GOT3 (cell line): ENCODE results near the gene KIF3A.
"Not testable (repeated sequence)": the region's sequence is repeated elsewhere in the genome, so short reads cannot be mapped to it uniquely, and the experiment has no call there.

ENCODE experiments used
- DNase-seq: peaks from one replicate; lab custom pipeline; 2025; ENCODE audit warnings: mixed read lengths; lab: John Stamatoyannopoulos, UW

KIF3A gene

GRCh38 chr5:132718544-132719312 is 18.6 kb downstream of the KIF3A start:
- no peak for DNase-seq

DNA sequence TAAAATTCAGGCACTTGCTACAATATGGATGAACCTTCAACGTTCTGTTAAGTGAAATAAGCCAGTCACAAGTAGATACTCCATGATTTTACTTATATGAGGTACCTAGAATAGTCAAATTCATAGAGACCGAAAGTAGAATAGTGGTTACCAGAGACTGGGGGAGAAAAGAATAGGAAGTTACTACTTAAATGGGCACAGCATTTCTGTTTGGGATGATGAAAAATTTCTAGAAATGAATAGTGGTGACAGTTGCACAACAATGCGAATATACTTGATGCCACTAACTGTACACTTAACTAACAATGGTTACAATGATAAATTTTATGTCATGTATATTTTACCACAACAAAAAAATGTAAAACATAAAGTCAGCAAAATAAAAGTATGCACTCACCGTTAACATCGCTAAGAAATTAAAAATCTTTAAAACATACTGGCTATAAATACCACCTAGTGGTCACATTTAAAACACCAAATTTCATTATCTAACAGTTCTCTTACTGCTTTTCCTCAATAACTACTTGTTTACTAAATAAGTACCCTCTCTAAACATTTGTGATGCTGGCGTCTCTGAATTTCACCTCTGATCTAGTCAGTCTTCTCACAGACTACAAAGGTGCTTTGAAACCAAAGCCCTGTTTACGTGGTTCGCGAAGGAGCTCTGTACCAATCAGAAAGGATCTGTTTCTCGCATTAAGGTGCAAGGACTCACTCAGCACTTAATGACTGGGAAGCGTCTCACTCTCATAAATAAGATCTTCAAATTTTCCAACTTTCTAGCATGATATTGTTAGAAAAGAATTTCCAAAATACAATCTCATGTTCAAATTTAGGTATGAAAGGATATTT is 22.7 kb downstream of the KIF3A start:
- no peak for DNase-seq

GRCh38 chr5:132708645-132709044 is 28.7 kb downstream of the KIF3A start:
- no peak for DNase-seq

GRCh38 chr5:132704875-132705274 is 32.5 kb downstream of the KIF3A start:
- DNase-seq = no peak

DNA sequence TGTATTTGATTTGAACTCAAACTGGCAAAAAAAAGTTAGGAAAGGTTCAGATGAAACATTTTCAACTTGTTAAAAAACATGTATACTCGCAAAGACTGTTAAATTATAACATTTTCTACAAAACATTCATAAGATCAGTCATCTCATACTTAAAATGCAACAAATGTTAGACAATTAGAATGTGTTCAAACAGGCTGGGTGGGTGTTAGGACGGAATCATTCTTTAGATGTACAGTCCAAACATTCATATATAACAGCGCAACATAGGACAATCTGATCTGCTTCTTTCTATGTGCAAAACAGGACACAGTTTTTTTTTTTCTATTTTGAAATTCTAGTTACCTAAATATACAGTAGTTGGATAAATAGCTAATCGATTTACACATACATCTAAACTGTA is 41.4 kb downstream of the KIF3A start:
- no peak for DNase-seq

DNA sequence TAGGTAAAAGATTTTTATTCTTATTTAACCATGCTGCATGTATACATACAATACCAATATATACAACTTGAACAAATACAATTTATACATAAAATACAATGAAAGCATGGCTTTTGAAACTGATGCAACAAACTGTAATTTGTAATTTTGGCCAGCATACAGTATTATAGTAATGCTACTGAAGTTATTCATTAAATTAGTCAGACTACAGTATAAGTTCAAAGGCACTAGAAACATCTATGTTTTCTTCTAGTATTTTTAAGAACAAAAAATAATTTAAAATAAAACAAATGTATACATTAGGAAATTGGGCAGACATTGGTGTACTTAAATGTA is 44.7 kb downstream of the KIF3A start:
- no peak for DNase-seq

DNA sequence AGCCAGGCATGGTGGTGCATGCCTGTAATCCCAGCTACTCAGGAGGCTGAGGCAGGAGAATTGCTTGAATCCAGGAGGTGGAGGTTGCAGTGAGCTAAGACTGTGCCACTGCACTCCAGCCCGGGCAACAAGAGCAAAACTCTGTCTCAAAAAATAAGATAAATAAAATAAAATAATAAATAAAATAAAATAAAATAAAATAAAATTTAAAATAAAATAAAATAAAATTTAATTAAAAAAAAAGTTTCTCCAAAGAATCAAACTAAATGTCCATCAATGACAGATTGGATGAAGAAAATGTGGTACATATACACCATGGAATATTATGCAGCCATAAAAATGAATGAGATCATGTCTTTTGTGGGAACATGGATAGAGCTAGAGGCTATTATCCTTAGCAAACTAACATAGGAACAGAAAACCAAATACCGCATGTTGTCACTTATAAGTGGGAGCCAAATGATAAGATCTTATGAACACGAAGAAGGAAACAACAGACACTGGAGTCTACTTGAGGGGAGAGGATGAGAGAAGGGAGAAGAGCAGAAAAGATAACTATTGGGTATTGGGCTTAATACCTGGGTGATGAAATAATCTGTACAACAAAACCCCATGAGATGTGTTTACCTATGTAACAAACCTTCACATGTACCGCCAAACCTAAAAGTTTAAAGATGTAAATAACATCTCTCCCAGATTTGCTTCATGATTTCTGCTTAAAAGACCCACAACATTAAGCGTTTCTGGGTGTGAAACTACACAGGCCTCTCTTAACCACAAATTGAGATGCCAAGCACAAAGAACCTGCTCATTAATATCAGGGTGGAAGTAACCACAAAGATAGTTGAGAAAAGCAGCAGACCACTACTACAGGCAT is 45.4 kb downstream of the KIF3A start:
- not testable (repeated sequence) for DNase-seq

- DNase-seq = no peak
Measured at GRCh38 chr5:132690156-132690555, 47.2 kb downstream of the KIF3A start.

- no peak for DNase-seq
Measured at GRCh38 chr5:132689513-132689912, 47.8 kb downstream of the KIF3A start.

DNA sequence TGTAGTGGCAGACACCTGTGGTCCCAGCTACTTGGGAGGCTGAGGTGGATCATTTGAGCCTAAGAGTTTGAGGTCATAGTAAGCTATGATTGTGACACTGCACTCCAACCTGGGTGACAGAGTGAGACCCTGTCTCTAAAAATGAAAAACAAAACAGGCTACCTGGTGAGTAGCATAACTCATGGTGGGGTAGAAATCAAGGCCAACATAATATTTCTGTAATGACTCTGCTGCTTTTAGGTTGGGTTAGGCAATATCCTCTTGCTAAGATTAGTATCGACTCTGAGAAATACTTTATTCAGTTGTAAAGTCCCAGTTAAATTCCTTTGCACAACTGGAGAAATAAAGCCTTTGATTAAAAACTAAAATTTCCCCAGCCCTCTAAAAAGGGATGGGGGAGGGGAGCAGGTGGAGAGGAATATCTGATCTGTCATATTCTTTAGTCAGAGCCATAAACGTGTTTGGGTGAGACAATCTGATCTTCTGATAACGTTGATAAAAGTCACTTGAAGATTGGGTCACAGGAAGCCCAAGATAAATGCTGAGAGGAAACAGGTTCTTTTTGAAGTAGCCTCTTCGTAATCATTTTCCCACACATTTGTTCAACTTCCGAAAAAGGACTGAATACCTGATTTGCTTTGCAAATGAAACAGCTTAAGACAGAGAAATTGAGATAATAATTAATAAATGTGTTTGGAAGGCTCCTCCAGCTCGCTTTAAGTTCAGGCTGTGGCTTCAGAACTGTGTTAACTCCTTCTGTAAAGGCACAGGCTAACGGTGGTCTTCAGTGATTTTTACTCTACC is 48.6 kb downstream of the KIF3A start:
- DNase-seq = no peak

DNA sequence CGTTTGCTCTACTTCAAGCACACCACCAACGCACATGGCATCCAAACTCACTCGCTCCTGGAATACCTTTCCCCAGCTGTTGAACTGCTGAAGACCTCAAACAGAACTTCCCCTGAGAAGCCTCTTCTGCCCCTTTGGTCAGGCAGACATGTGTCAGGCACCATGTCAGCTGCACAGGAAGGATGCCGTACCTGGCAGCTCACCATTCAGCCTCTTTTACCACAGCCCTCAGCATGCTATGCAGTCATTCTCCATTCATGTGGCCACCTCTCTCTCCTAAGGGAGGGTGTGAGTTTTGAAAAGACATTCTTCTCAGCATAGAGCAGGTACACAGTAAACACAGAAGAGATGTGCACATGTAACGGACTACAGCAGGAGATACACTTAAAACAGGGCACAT is 49.4 kb downstream of the KIF3A start:
- DNase-seq = no peak

- no peak for DNase-seq
Measured at GRCh38 chr5:132686193-132686592, 51.2 kb downstream of the KIF3A start.

DNA sequence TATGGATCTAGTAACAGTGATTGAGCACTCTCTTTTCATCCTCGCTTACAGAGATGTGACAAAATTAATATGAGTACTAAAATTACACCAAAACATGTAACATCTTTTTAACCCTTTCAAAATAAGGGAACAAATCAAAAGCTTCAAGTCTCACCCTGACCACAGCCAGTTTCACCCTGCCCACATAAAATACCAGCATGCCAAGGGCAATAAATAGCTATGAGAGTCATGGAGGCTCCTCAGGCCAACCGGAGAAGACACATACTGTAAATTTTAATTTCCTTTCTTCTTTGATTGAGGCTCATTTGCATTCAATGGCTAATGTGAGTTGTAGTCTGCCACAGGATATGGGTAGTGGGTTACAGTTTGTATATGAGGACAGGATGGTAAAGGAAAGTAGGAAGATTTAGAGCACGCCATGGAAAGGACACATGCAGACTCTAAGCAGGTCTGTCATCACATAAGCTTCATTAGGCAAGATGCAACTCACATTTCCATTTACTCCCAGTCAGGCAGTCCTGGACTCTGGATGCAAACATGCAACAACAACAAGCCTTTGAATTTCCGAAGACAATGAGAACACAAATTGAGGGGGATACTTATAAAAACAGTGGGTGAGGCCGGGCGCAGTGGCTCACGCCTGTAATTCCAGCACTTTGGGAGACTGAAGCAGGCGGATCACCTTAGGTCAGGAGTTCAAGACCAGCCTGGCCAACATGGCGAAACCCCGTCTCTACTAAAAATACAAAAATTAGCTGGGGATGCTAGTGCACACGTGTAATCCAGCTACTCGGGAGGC is 52.2 kb downstream of the KIF3A start:
- no peak for DNase-seq

GRCh38 chr5:132684491-132684890 is 52.9 kb downstream of the KIF3A start:
- DNase-seq = no peak

DNA sequence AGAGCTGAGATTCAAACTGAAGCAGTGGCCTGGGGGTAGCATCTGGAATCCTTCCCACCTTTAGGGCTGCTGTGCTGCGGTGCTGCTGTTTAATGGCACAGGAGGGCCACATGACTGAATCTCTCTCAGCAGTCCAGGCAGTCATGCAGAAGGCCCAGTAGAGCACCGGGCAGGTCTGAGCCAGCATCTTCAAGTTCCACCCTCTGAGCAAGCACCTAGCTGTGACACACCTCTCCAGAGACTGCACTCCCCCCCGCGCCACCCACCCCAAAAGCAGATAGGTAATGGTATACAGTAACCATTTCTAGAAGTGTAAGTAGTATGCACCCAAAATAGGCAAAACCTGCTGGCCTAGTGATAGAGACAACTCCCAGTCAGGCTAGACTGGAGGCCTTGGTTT is 55.4 kb downstream of the KIF3A start:
- DNase-seq = no peak

- DNase-seq = no peak
Measured at GRCh38 chr5:132681476-132681831, 55.9 kb downstream of the KIF3A start.

GRCh38 chr5:132680780-132681475 is 56.4 kb downstream of the KIF3A start:
- no peak for DNase-seq

GRCh38 chr5:132679717-132680380 is 57.5 kb downstream of the KIF3A start:
- no peak for DNase-seq

DNA sequence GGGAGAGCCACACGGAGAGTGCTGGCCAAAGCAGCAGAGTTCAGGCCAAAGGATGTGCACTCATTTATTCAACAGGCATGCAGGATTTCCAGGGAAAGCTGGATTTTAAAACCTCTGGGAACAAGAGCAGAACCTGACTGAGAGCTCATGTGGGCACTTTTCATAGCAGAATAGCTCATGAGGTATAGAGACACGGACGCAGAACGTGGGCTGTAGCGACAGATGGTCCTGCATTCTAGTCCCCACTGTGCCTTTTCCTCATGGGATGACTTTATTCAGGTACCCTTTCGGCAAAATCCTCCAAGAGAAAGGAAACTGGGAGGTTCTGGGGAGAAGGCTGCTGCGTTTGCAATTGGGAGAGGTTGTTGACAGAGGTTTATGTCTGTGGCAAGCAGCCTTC is 58.2 kb downstream of the KIF3A start:
- no peak for DNase-seq

DNA sequence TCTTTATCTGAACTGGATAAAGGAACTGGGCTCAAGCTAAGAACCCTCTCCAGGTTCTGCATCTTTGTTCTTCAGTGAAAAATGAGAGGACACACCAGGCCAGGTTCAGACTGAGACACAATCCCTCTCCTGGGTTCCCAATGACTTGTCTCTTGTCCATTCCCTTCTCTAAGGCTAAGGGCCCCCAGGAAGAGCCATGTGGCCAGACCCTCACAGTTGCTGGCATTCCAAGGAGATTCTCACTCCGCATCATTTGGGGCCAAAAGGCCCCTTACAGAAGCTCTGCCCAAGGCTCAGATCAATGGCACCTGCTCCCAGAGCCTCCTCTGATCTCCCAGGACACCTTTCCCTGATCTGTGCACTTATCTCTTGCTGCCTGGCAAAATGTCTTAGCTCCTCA is 58.6 kb downstream of the KIF3A start:
- DNase-seq = no peak
